Measurements from ENCODE around the gene TTLL8.

Gene TTLL8

GRCh38 chr22:50009765-50010675 lies 48.1 kb downstream of the TTLL8 start:
- no peak for DNase-seq (ENCODE audit: low spot score)
- TF ChIP-seq CTCF (IDR thresholded peaks at IDR 0.05; ENCODE audit: extremely low read depth, missing control alignments), result no peak

- DNase-seq (ENCODE audit: low spot score), result no peak
- TF ChIP-seq CTCF (IDR thresholded peaks at IDR 0.05; ENCODE audit: extremely low read depth, missing control alignments), result no peak
These were observed 48.8 kb downstream of the TTLL8 start for GRCh38 chr22:50009251-50009650.

GRCh38 chr22:50008151-50009040 lies 49.7 kb downstream of the TTLL8 start:
- no peak for DNase-seq (ENCODE audit: low spot score)
- no peak for TF ChIP-seq CTCF (IDR thresholded peaks at IDR 0.05; ENCODE audit: extremely low read depth, missing control alignments)

GRCh38 chr22:50007057-50007511 lies 51.0 kb downstream of the TTLL8 start:
- no peak for TF ChIP-seq CTCF (IDR thresholded peaks at IDR 0.05; ENCODE audit: extremely low read depth, missing control alignments)
- DNase-seq (ENCODE audit: low spot score), result no peak

GRCh38 chr22:50004918-50005317 lies 53.2 kb downstream of the TTLL8 start:
- DNase-seq (ENCODE audit: low spot score), result no peak
- no peak for TF ChIP-seq CTCF (IDR thresholded peaks at IDR 0.05; ENCODE audit: extremely low read depth, missing control alignments)

GRCh38 chr22:50002791-50003190 lies 55.3 kb downstream of the TTLL8 start:
- DNase-seq (ENCODE audit: low spot score), result no peak
- TF ChIP-seq CTCF (IDR thresholded peaks at IDR 0.05; ENCODE audit: extremely low read depth, missing control alignments), result no peak
